B cell (primary cell): ENCODE results near the gene SLC52A3. TPM values are rescaled to one million over a fixed set of nuclear protein-coding genes. Genes with fewer than 3 reads are reported as not detected.

Experiments
- ATAC-seq: fragments of 200-7000 bp; cut with Tn5 transposase; one replicate; pipeline ENCODE4 v1.10.0; 2021; ENCODE audit warnings: low read depth, mild to moderate bottlenecking, moderate number of reproducible peaks, moderate library complexity
- CTCF ChIA-PET: fragments of 350-600 bp; sonication (Branson Sonifier 250); formaldehyde crosslinking; loops from one replicate; lab custom pipeline; 2021; ENCODE audit warnings: antibody characterized with exemption, inconsistent platforms; lab: Charles Lee
- POLR2A ChIA-PET: fragments of 350-600 bp; sonication (Branson Sonifier 250); formaldehyde crosslinking; loops from one replicate; lab custom pipeline; 2021; ENCODE audit warnings: antibody characterized with exemption; lab: Charles Lee
- DNase-seq: peaks from one replicate; pipeline ENCODE4 v3.0.0; 2013
- H2AFZ ChIP-seq: 2 replicates; pipeline ENCODE4 v1.6.1; 2012; ENCODE audit warnings: mild to moderate bottlenecking, low read depth, low read length; ENCODE audit not compliant: insufficient read depth, poor library complexity, severe bottlenecking
- H3K27ac ChIP-seq, 2 donors: 1 replicate in 1 of 2; 2 replicates in 1 of 2; pipeline ENCODE4 v1.5.1; 2012 to 2013; ENCODE audit warnings: low read length in 2 of 2, mild to moderate bottlenecking in 2 of 2, moderate library complexity in 1 of 2
- H3K27me3 ChIP-seq, 4 experiments: fragments of 200-600 bp in 1 of 4; sonication (generic) in 1 of 4; replicated peaks in 1 of 4; 1 replicate in 2 of 4; 2 replicates in 2 of 4; pipeline versions ENCODE4 v1.6.1 to v1.7.0; 2013 to 2016; ENCODE audit warnings: low read length in 3 of 4, mild to moderate bottlenecking in 2 of 4, mixed read lengths in 1 of 4, moderate library complexity in 1 of 4; ENCODE audit not compliant: insufficient read depth in 4 of 4, control insufficient read depth in 3 of 4; ENCODE audit errors: control extremely low read depth in 1 of 4
- H3K36me3 ChIP-seq, 2 experiments: replicated peaks in 1 of 2; 1 replicate in 1 of 2; 2 replicates in 1 of 2; pipeline versions ENCODE4 v1.6.1 to v1.7.1; 2013; ENCODE audit warnings: low read length in 1 of 2; ENCODE audit not compliant: insufficient read depth in 2 of 2, control insufficient read depth in 1 of 2; ENCODE audit errors: control extremely low read depth in 1 of 2, extremely low read depth in 1 of 2
- H3K4me1 ChIP-seq, 2 donors: fragments of 200-600 bp in 1 of 2; sonication (generic) in 1 of 2; 1 replicate in 1 of 2; 2 replicates in 1 of 2; pipeline versions ENCODE4 v1.5.1 to v1.6.1; 2013 to 2017; ENCODE audit warnings: low read length in 2 of 2; ENCODE audit not compliant: control insufficient read depth in 2 of 2, insufficient read depth in 2 of 2
- H3K4me2 ChIP-seq: replicated peaks from 2 replicates; pipeline ENCODE3; 2012; ENCODE audit warnings: mild to moderate bottlenecking, low read depth, low read length; ENCODE audit not compliant: poor library complexity, severe bottlenecking
- H3K4me3 ChIP-seq, 5 experiments: fragments of 200-600 bp in 1 of 5; sonication (generic) in 1 of 5; 1 replicate in 3 of 5; 2 replicates in 2 of 5; pipeline versions ENCODE4 v1.5.1 to v1.7.0; 2011 to 2016; ENCODE audit warnings: low read length in 4 of 5, mild to moderate bottlenecking in 4 of 5, low read depth in 2 of 5, control low read depth in 1 of 5, moderate library complexity in 1 of 5; ENCODE audit not compliant: insufficient read depth in 1 of 5; ENCODE audit errors: control extremely low read depth in 1 of 5, extremely low read depth in 1 of 5
- H3K79me2 ChIP-seq: fragments of 200-600 bp; sonication (generic); one replicate; pipeline ENCODE4 v1.6.0; 2016; ENCODE audit warnings: low read length; ENCODE audit not compliant: control insufficient read depth, insufficient read depth
- H3K9ac ChIP-seq: fragments of 200-600 bp; sonication (generic); 2 replicates; pipeline ENCODE4 v1.6.1; 2017; ENCODE audit warnings: mild to moderate bottlenecking, low read length, moderate library complexity
- H3K9me3 ChIP-seq, 3 donors: one replicate each; pipeline versions ENCODE4 v1.6.1 to v1.7.1; 2013; ENCODE audit warnings: low read length in 2 of 3; ENCODE audit not compliant: control insufficient read depth in 2 of 3, insufficient read depth in 1 of 3; ENCODE audit errors: control extremely low read depth in 1 of 3
- H4K20me1 ChIP-seq: 2 replicates; pipeline ENCODE4 v1.6.0; 2012; ENCODE audit warnings: mild to moderate bottlenecking, low read length; ENCODE audit not compliant: insufficient read depth, control insufficient read depth, poor library complexity, severe bottlenecking
- H3K27ac Mint-ChIP-seq: one replicate; pipeline ENCODE4 v1.8.0; 2021; ENCODE audit warnings: mixed read lengths
- H3K27me3 Mint-ChIP-seq: one replicate; pipeline ENCODE4 v1.8.0; 2021; ENCODE audit warnings: mixed read lengths
- H3K4me1 Mint-ChIP-seq: one replicate; pipeline ENCODE4 v1.8.0; 2021; ENCODE audit warnings: mixed read lengths
- H3K4me3 Mint-ChIP-seq: one replicate; pipeline ENCODE4 v1.8.0; 2021; ENCODE audit warnings: mixed read lengths
- H3K9me3 Mint-ChIP-seq: one replicate; pipeline ENCODE4 v1.8.0; 2022; ENCODE audit warnings: mixed read lengths; ENCODE audit not compliant: insufficient read depth
- EZH2 ChIP-seq: IDR thresholded peaks from 2 replicates; pipeline ENCODE4 v1.6.1; 2012; ENCODE audit warnings: borderline replicate concordance, low read depth, mild to moderate bottlenecking, moderate library complexity, low read length; ENCODE audit not compliant: insufficient read depth, poor library complexity, severe bottlenecking
- WGBS: methylation state at CpG from one replicate; pipeline ENCODE4 v1.1.5; 2013; ENCODE audit warnings: missing lambda C conversion rate; ENCODE audit not compliant: insufficient coverage; 5-methylcytosine and 5-hydroxymethylcytosine counted together
- intact Hi-C: fragments of 100-400 bp; cut with micrococcal nuclease; formaldehyde crosslinking; loops from one replicate; pipeline ENCODE4 v1.10.0; 2022
- polyA plus RNA-seq: library from polyadenylated mRNA; depleted of rRNA; stranded (reverse); fragments of >200 nt; gene quantifications from 2 replicates; pipeline ENCODE4 v1.2.3, GENCODE V29; 2012
- total RNA-seq, 2 donors: library from RNA; stranded (reverse); fragments of 120-200 nt in 1 of 2; gene quantifications; 1 replicate in 1 of 2; 2 replicates in 1 of 2; pipeline versions ENCODE4 v1.2.3 to v1.2.4, GENCODE V29; 2013 to 2022
- TF ChIP-seq, protein P1 (sequence below): fragments of 200-600 bp; IDR thresholded peaks from one replicate; pipeline ENCODE4 v1.8.0; 2022; ENCODE audit warnings: antibody characterized with exemption, mild to moderate bottlenecking

The SLC52A3 gene
- total and polyA plus RNA-seq, 2 donors (not counting 1 experiment from before 2014, with no cell fraction given) = not detected

- H3K27ac ChIP-seq = no peak overlapping the region
- Mint-ChIP-seq H3K27ac (no peak overlapping the region), H3K9me3 (no peaks in the 10 kb centered on the region), H3K4me3 (no peak overlapping the region), H3K4me1 (no peaks in the 10 kb centered on the region), H3K27me3 (peaks cover 15% of the 10 kb centered on the region)
- no peaks in the 10 kb centered on the region for H3K36me3 ChIP-seq
- peaks cover 0 to 12% (median 4%) of the 10 kb centered on the region in 3 donors for H3K9me3 ChIP-seq
- no peaks in the 10 kb centered on the region for H3K79me2 ChIP-seq
- ChIA-PET CTCF (no interaction called here), POLR2A (no interaction called here)
- peaks cover 0 to 3% (median 0%) of the 10 kb centered on the region in 4 experiments for H3K27me3 ChIP-seq
- intact Hi-C loops = no loop called here
- no peak overlapping the region for H3K9ac ChIP-seq
- no peaks in the 10 kb centered on the region for H3K4me1 ChIP-seq
- no peak for DNase-seq
- no peaks in the 10 kb centered on the region for H4K20me1 ChIP-seq
- H3K4me3 ChIP-seq = no peak overlapping the region
- H3K4me2 ChIP-seq = no peak overlapping the region
- TF ChIP-seq, protein P1, sequence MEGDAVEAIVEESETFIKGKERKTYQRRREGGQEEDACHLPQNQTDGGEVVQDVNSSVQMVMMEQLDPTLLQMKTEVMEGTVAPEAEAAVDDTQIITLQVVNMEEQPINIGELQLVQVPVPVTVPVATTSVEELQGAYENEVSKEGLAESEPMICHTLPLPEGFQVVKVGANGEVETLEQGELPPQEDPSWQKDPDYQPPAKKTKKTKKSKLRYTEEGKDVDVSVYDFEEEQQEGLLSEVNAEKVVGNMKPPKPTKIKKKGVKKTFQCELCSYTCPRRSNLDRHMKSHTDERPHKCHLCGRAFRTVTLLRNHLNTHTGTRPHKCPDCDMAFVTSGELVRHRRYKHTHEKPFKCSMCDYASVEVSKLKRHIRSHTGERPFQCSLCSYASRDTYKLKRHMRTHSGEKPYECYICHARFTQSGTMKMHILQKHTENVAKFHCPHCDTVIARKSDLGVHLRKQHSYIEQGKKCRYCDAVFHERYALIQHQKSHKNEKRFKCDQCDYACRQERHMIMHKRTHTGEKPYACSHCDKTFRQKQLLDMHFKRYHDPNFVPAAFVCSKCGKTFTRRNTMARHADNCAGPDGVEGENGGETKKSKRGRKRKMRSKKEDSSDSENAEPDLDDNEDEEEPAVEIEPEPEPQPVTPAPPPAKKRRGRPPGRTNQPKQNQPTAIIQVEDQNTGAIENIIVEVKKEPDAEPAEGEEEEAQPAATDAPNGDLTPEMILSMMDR = no peak
- TF ChIP-seq EZH2 = no peak
- H2AFZ ChIP-seq = no peak overlapping the region
- ATAC-seq = no peak
- WGBS = 96% methylated on average over 7 of the region's 7 CpGs
Observed at GRCh38 chr20:740162-740561, 28.1 kb downstream of the SLC52A3 start.

GRCh38 chr20:739736-740135 is 28.6 kb downstream of the SLC52A3 start:
- no peaks in the 10 kb centered on the region for H3K4me1 ChIP-seq
- H3K4me3 Mint-ChIP-seq = no peak overlapping the region
- intact Hi-C loops = loop anchor here (2.0 to 10.0 kb wide), 2 partner anchors 179 to 385 kb away; no protein-coding TSS in a partner anchor
- H3K36me3 ChIP-seq = no peaks in the 10 kb centered on the region
- no peak overlapping the region for H3K4me3 ChIP-seq
- ChIA-PET CTCF (interaction anchor here (0.7 to 1.6 kb wide), 3 partner anchors 47 to 177 kb away, joined by 3 to 10 read pairs (median 4); no protein-coding TSS in a partner anchor), POLR2A (no interaction called here)
- no peak overlapping the region for H2AFZ ChIP-seq
- peaks cover 15% of the 10 kb centered on the region for H3K27me3 Mint-ChIP-seq
- WGBS = 100% methylated on average over 2 of the region's 8 CpGs
- no peak for DNase-seq
- H3K4me2 ChIP-seq = no peak overlapping the region
- no peak overlapping the region for H3K27ac Mint-ChIP-seq
- H3K79me2 ChIP-seq = no peaks in the 10 kb centered on the region
- TF ChIP-seq, protein P1 = no peak
- no peak for TF ChIP-seq EZH2
- no peak for ATAC-seq
- H3K9ac ChIP-seq = no peak overlapping the region
- no peaks in the 10 kb centered on the region for H4K20me1 ChIP-seq
- no peaks in the 10 kb centered on the region for H3K9me3 Mint-ChIP-seq
- peaks cover 0 to 3% (median 0%) of the 10 kb centered on the region in 4 experiments for H3K27me3 ChIP-seq
- no peak overlapping the region for H3K27ac ChIP-seq
- H3K9me3 ChIP-seq = peaks cover 0 to 8% (median 4%) of the 10 kb centered on the region in 3 donors
- H3K4me1 Mint-ChIP-seq = no peaks in the 10 kb centered on the region
